Panc1 (cell line): Measurements from ENCODE around the gene AHRR. TPM values are rescaled to one million over a fixed set of nuclear protein-coding genes. Genes with fewer than 3 reads are reported as not detected.

Experiments
- ATAC-seq: fragments of 200-7000 bp; cut with Tn5 transposase; 2 replicates; pipeline ENCODE4 v1.9.1; 2020; ENCODE audit warnings: mild to moderate bottlenecking, moderate library complexity
- BruUV-seq: library from RNA; stranded (reverse); fragments of 400-500 nt; replicated peaks from 2 replicates; lab custom pipeline; 2021; lab: Mats Ljungman, UMichigan
- CTCF ChIA-PET: fragments of 300-600 bp; sonication (Branson Sonifier 250); formaldehyde crosslinking; loops from one replicate; lab custom pipeline; 2022; ENCODE audit warnings: antibody characterized with exemption; lab: Charles Lee
- POLR2A ChIA-PET: fragments of 300-600 bp; sonication (Branson Sonifier 250); formaldehyde crosslinking; loops from one replicate; lab custom pipeline; 2022; ENCODE audit warnings: antibody characterized with exemption; lab: Charles Lee
- DNase-seq: peaks from one replicate; pipeline ENCODE4 v3.0.0-alpha.2; 2010; ENCODE audit warnings: low read depth, low spot score
- H3K27ac ChIP-seq: 2 replicates; pipeline ENCODE4 v1.5.1; 2011; ENCODE audit warnings: mild to moderate bottlenecking, low read length, inconsistent platforms
- H3K27me3 ChIP-seq: fragments of 200-500 bp; sonication (Bioruptor generic); 2 replicates; pipeline ENCODE4 v1.6.0; 2014; ENCODE audit warnings: low read length, inconsistent platforms; ENCODE audit not compliant: control insufficient read depth, insufficient read depth
- H3K36me3 ChIP-seq: fragments of 200-500 bp; sonication (Bioruptor generic); 2 replicates; pipeline ENCODE4 v1.5.1; 2014; ENCODE audit warnings: inconsistent platforms, mild to moderate bottlenecking, low read length, moderate library complexity; ENCODE audit not compliant: control insufficient read depth, insufficient read depth
- H3K4me1 ChIP-seq: 2 replicates; pipeline ENCODE4 v1.5.1; 2011; ENCODE audit warnings: inconsistent platforms, mild to moderate bottlenecking, low read length, moderate library complexity; ENCODE audit not compliant: control insufficient read depth, insufficient read depth
- H3K4me3 ChIP-seq, 2 experiments: 2 replicates each; pipeline ENCODE4 v1.5.1; 2011 to 2012; ENCODE audit warnings: low read depth in 2 of 2, low read length in 2 of 2, mild to moderate bottlenecking in 2 of 2, inconsistent platforms in 1 of 2, moderate library complexity in 1 of 2
- H3K9me3 ChIP-seq: fragments of 200-500 bp; sonication (Bioruptor generic); 2 replicates; pipeline ENCODE4 v1.5.1; 2014; ENCODE audit warnings: low read depth, mild to moderate bottlenecking, inconsistent platforms, low read length, moderate library complexity; ENCODE audit not compliant: control insufficient read depth, insufficient read depth
- POLR2AphosphoS5 ChIP-seq: IDR thresholded peaks from 2 replicates; pipeline ENCODE4 v1.6.1; 2012; ENCODE audit warnings: mild to moderate bottlenecking, low read depth, low read length, moderate library complexity
- REST ChIP-seq, 2 experiments: IDR thresholded peaks; 2 replicates each; pipeline ENCODE4 v1.6.1; 2011 to 2012; ENCODE audit warnings: low read depth in 2 of 2, control low read depth in 1 of 2, low read length in 1 of 2, mild to moderate bottlenecking in 1 of 2, moderate library complexity in 1 of 2; ENCODE audit not compliant: insufficient read depth in 1 of 2
- SIN3A ChIP-seq: IDR thresholded peaks from 2 replicates; pipeline ENCODE4 v1.6.1; 2012; ENCODE audit warnings: low read depth, mild to moderate bottlenecking, low read length, moderate library complexity, borderline replicate concordance; ENCODE audit not compliant: insufficient read depth
- TCF7L2 ChIP-seq: IDR thresholded peaks from 2 replicates; pipeline ENCODE4 v1.6.1; 2011; ENCODE audit warnings: mild to moderate bottlenecking, low read depth, low read length, inconsistent platforms
- in situ Hi-C: cut with HindIII; loops from 2 replicates; pipeline ENCODE4 v1.10.0; 2016; ENCODE audit warnings: low sequenced_read_pairs, low pct_unique_long_range_greater_than_20kb
- intact Hi-C: fragments of 100-400 bp; cut with micrococcal nuclease; formaldehyde crosslinking; loops from one replicate; pipeline ENCODE4 v1.10.0; 2022; ENCODE audit not compliant: unreplicated experiment
- total RNA-seq: library from RNA; stranded (reverse); gene quantifications from one replicate; pipeline ENCODE4 v1.2.1, GENCODE V29; 2021; ENCODE audit not compliant: unreplicated experiment
- TF ChIP-seq, protein P1 (sequence below): fragments of 450-650 bp; IDR thresholded peaks from 2 replicates; pipeline ENCODE4 v1.5.1; 2017; ENCODE audit warnings: mild to moderate bottlenecking

The AHRR gene
- total RNA-seq, 1 experiment from 2014 or later, result 23.6 TPM

- no peaks in the 10 kb centered on the region for H3K4me1 ChIP-seq
- ATAC-seq, result peak; percentile 59
- CTCF ChIA-PET, result no interaction called here
- intact Hi-C loops, result no loop called here
- H3K9me3 ChIP-seq, result no peaks in the 10 kb centered on the region
- H3K27me3 ChIP-seq, result no peaks in the 10 kb centered on the region
- TF ChIP-seq REST (IDR thresholded peaks at IDR 0.05; ENCODE audit: insufficient read depth in 1 of 2, low read depth in 2 of 2, low read length in 1 of 2) (no peak), POLR2AphosphoS5 (no peak), SIN3A (no peak), TCF7L2 (no peak)
- TF ChIP-seq, protein P1, sequence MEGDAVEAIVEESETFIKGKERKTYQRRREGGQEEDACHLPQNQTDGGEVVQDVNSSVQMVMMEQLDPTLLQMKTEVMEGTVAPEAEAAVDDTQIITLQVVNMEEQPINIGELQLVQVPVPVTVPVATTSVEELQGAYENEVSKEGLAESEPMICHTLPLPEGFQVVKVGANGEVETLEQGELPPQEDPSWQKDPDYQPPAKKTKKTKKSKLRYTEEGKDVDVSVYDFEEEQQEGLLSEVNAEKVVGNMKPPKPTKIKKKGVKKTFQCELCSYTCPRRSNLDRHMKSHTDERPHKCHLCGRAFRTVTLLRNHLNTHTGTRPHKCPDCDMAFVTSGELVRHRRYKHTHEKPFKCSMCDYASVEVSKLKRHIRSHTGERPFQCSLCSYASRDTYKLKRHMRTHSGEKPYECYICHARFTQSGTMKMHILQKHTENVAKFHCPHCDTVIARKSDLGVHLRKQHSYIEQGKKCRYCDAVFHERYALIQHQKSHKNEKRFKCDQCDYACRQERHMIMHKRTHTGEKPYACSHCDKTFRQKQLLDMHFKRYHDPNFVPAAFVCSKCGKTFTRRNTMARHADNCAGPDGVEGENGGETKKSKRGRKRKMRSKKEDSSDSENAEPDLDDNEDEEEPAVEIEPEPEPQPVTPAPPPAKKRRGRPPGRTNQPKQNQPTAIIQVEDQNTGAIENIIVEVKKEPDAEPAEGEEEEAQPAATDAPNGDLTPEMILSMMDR, result no peak
- POLR2A ChIA-PET, result interaction anchor here (0.5 kb wide), 1 partner anchor 16 kb away, joined by 3 read pairs; no protein-coding TSS in a partner anchor
- H3K4me3 ChIP-seq, result no peak overlapping the region
- in situ Hi-C loops, result no loop called here
- no peak for DNase-seq
- no peaks in the 10 kb centered on the region for H3K36me3 ChIP-seq
- H3K27ac ChIP-seq, result no peak overlapping the region
- BruUV-seq, result no TSS peak
These were observed 31.4 kb downstream of the AHRR start for GRCh38 chr5:352639-353611.

- ChIA-PET POLR2A (interaction anchor here (0.5 kb wide), 1 partner anchor 17 kb away, joined by 3 read pairs; no protein-coding TSS in a partner anchor), CTCF (interaction anchor here (0.8 kb wide), 1 partner anchor 36 kb away, joined by 3 read pairs; no protein-coding TSS in a partner anchor)
- DNase-seq (no peak), ATAC-seq (no peak)
- no peaks in the 10 kb centered on the region for H3K9me3 ChIP-seq
- no peak overlapping the region for H3K4me3 ChIP-seq
- intact Hi-C loops, result no loop called here
- H3K36me3 ChIP-seq, result no peaks in the 10 kb centered on the region
- no peaks in the 10 kb centered on the region for H3K27me3 ChIP-seq
- in situ Hi-C loops, result no loop called here
- TF ChIP-seq REST (IDR thresholded peaks at IDR 0.05; ENCODE audit: insufficient read depth in 1 of 2, low read depth in 2 of 2, low read length in 1 of 2) (no peak), SIN3A (no peak), TCF7L2 (no peak), POLR2AphosphoS5 (no peak)
- TF ChIP-seq, protein P1, result no peak
- H3K4me1 ChIP-seq, result no peaks in the 10 kb centered on the region
- BruUV-seq, result no TSS peak
- no peak overlapping the region for H3K27ac ChIP-seq
These were observed 32.4 kb downstream of the AHRR start for GRCh38 chr5:353612-354580.
